WTC11 (cell line): Measurements from ENCODE around the gene RNASE11. TPM values are rescaled to one million over a fixed set of nuclear protein-coding genes. Genes with fewer than 3 reads are reported as not detected.

Experiments used
- ATAC-seq: fragments of 200-7000 bp; cut with Tn5 transposase; 2 replicates; pipeline ENCODE4 v1.10.0; 2021; ENCODE audit warnings: mild to moderate bottlenecking, moderate library complexity
- CTCF ChIA-PET: fragments of 300-600 bp; sonication (Branson Sonifier 250); formaldehyde crosslinking; loops from one replicate; lab custom pipeline; 2021; ENCODE audit warnings: antibody characterized with exemption; lab: Charles Lee
- POLR2A ChIA-PET: fragments of 350-600 bp; sonication (Branson Sonifier 250); formaldehyde crosslinking; loops from one replicate; lab custom pipeline; 2021; ENCODE audit warnings: antibody characterized with exemption; lab: Charles Lee
- DNase-seq: peaks from one replicate; pipeline ENCODE4 v3.0.0; 2021; ENCODE audit warnings: low spot score
- H3K27ac Mint-ChIP-seq: 2 replicates; pipeline ENCODE4 v1.8.0; 2021; ENCODE audit warnings: mixed read lengths
- H3K27me3 Mint-ChIP-seq: 2 replicates; pipeline ENCODE4 v1.8.0; 2021; ENCODE audit warnings: low read depth, mild to moderate bottlenecking, moderate library complexity, mixed read lengths
- H3K36me3 Mint-ChIP-seq: 2 replicates; pipeline ENCODE4 v1.8.0; 2021; ENCODE audit warnings: mixed read lengths
- H3K4me1 Mint-ChIP-seq: 2 replicates; pipeline ENCODE4 v1.8.0; 2022; ENCODE audit warnings: mixed read lengths
- H3K4me3 Mint-ChIP-seq: 2 replicates; pipeline ENCODE4 v1.8.0; 2021; ENCODE audit warnings: mild to moderate bottlenecking, moderate library complexity, mixed read lengths
- H3K9me3 Mint-ChIP-seq: 2 replicates; pipeline ENCODE4 v1.8.0; 2021; ENCODE audit warnings: mixed read lengths
- CDX4 ChIP-seq: fragments of 250-450 bp; sonication (Bioruptor Pico); IDR thresholded peaks from 2 replicates; pipeline ENCODE4 v1.9.0; 2021; ENCODE audit warnings: moderate library complexity, mild to moderate bottlenecking, inconsistent platforms, borderline replicate concordance
- ERG ChIP-seq: fragments of 250-450 bp; sonication (Bioruptor Pico); IDR thresholded peaks from 2 replicates; pipeline ENCODE4 v1.8.0; 2021; ENCODE audit warnings: mild to moderate bottlenecking
- ETV6 ChIP-seq: sonication (generic); formaldehyde crosslinking; IDR thresholded peaks from 2 replicates; pipeline ENCODE4 v1.8.1; 2022; ENCODE audit warnings: mild to moderate bottlenecking, missing genetic modification reagents
- GTF2I ChIP-seq: fragments of 250-450 bp; sonication (Bioruptor Pico); conservative IDR thresholded peaks from 2 replicates; pipeline ENCODE4 v1.4.0; 2021; ENCODE audit warnings: mild to moderate bottlenecking
- HMGA2 ChIP-seq: fragments of 250-450 bp; sonication (Bioruptor Pico); IDR thresholded peaks from 2 replicates; pipeline ENCODE4 v1.4.0; 2021; ENCODE audit warnings: mild to moderate bottlenecking, moderate library complexity
- JAZF1 ChIP-seq: fragments of 250-450 bp; sonication (Bioruptor Pico); IDR thresholded peaks from 2 replicates; pipeline ENCODE4 v1.9.0; 2021; ENCODE audit warnings: moderate library complexity, mild to moderate bottlenecking, inconsistent platforms
- JUN ChIP-seq: sonication (generic); formaldehyde crosslinking; IDR thresholded peaks from 2 replicates; pipeline ENCODE4 v1.8.0; 2023; ENCODE audit warnings: mild to moderate bottlenecking, missing genetic modification reagents
- NFATC4 ChIP-seq: fragments of 250-450 bp; sonication (Bioruptor Pico); IDR thresholded peaks from 2 replicates; pipeline ENCODE4 v1.9.0; 2021; ENCODE audit warnings: mild to moderate bottlenecking
- NR3C1 ChIP-seq: sonication (generic); formaldehyde crosslinking; conservative IDR thresholded peaks from 2 replicates; pipeline ENCODE4 v1.8.1; 2023; ENCODE audit warnings: low read depth, mild to moderate bottlenecking, missing genetic modification reagents
- OVOL2 ChIP-seq: fragments of 250-450 bp; sonication (Bioruptor Pico); IDR thresholded peaks from 2 replicates; pipeline ENCODE4 v1.9.0; 2021; ENCODE audit warnings: mild to moderate bottlenecking, borderline replicate concordance
- PREB ChIP-seq: sonication (generic); formaldehyde crosslinking; IDR thresholded peaks from 2 replicates; pipeline ENCODE4 v1.8.1; 2022; ENCODE audit warnings: mild to moderate bottlenecking, missing genetic modification reagents, moderate library complexity, borderline replicate concordance
- RORB ChIP-seq: fragments of 250-450 bp; sonication (Bioruptor Pico); IDR thresholded peaks from 2 replicates; pipeline ENCODE4 v1.9.0; 2021; ENCODE audit warnings: mild to moderate bottlenecking
- SMAD3 ChIP-seq: sonication (generic); formaldehyde crosslinking; IDR thresholded peaks from 2 replicates; pipeline ENCODE4 v1.8.0; 2022; ENCODE audit warnings: missing genetic modification reagents, mild to moderate bottlenecking, borderline replicate concordance
- SP1 ChIP-seq: sonication (generic); formaldehyde crosslinking; conservative IDR thresholded peaks from 2 replicates; pipeline ENCODE4 v1.8.1; 2022; ENCODE audit warnings: missing genetic modification reagents
- TEAD4 ChIP-seq: sonication (generic); formaldehyde crosslinking; IDR thresholded peaks from 2 replicates; pipeline ENCODE4 v1.8.0; 2022; ENCODE audit warnings: mild to moderate bottlenecking, missing genetic modification reagents
- ZNF512 ChIP-seq: sonication (generic); formaldehyde crosslinking; IDR thresholded peaks from 2 replicates; pipeline ENCODE4 v1.8.1; 2022; ENCODE audit warnings: missing genetic modification reagents, borderline replicate concordance
- total RNA-seq: library from RNA; stranded (reverse); gene quantifications from 3 replicates; pipeline ENCODE4 v1.2.3, GENCODE V29; 2021
- TF ChIP-seq, protein P1 (sequence below): sonication (generic); formaldehyde crosslinking; IDR thresholded peaks from 2 replicates; pipeline ENCODE4 v1.8.1; 2022; ENCODE audit warnings: low read depth, missing genetic modification reagents, borderline replicate concordance
- TF ChIP-seq, protein P2 (sequence below): sonication (generic); formaldehyde crosslinking; IDR thresholded peaks from 2 replicates; pipeline ENCODE4 v1.8.0; 2023; ENCODE audit warnings: missing genetic modification reagents
- TF ChIP-seq, protein P3 (sequence below): sonication (generic); formaldehyde crosslinking; IDR thresholded peaks from 2 replicates; pipeline ENCODE4 v1.8.1; 2023; ENCODE audit warnings: mild to moderate bottlenecking, missing genetic modification reagents, moderate library complexity
- TF ChIP-seq, protein P4 (sequence below): sonication (generic); formaldehyde crosslinking; IDR thresholded peaks from 2 replicates; pipeline ENCODE4 v1.8.1; 2023; ENCODE audit warnings: mild to moderate bottlenecking, moderate library complexity, missing genetic modification reagents

RNASE11 gene
- total RNA-seq, 1 experiment from 2014 or later = not detected

- ATAC-seq = no peak
- H3K4me3 Mint-ChIP-seq = no peak overlapping the region
- no peaks in the 10 kb centered on the region for H3K27me3 Mint-ChIP-seq
- TF ChIP-seq SP1 (CRISPR knock-in tag) (no peak), RORB (CRISPR knock-in tag) (no peak), GTF2I (CRISPR knock-in tag) (no peak), JUN (CRISPR knock-in tag) (no peak), SMAD3 (CRISPR knock-in tag) (no peak), ERG (no peak), TEAD4 (CRISPR knock-in tag) (no peak), NFATC4 (CRISPR knock-in tag) (no peak)
- TF ChIP-seq, protein P1, sequence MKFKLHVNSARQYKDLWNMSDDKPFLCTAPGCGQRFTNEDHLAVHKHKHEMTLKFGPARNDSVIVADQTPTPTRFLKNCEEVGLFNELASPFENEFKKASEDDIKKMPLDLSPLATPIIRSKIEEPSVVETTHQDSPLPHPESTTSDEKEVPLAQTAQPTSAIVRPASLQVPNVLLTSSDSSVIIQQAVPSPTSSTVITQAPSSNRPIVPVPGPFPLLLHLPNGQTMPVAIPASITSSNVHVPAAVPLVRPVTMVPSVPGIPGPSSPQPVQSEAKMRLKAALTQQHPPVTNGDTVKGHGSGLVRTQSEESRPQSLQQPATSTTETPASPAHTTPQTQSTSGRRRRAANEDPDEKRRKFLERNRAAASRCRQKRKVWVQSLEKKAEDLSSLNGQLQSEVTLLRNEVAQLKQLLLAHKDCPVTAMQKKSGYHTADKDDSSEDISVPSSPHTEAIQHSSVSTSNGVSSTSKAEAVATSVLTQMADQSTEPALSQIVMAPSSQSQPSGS (CRISPR knock-in tag) = no peak
- TF ChIP-seq, protein P2, sequence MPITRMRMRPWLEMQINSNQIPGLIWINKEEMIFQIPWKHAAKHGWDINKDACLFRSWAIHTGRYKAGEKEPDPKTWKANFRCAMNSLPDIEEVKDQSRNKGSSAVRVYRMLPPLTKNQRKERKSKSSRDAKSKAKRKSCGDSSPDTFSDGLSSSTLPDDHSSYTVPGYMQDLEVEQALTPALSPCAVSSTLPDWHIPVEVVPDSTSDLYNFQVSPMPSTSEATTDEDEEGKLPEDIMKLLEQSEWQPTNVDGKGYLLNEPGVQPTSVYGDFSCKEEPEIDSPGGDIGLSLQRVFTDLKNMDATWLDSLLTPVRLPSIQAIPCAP (CRISPR knock-in tag) = no peak
- CTCF ChIA-PET = interaction anchor here (1.2 kb wide), 1 partner anchor 60 kb away, joined by 4 read pairs; no protein-coding TSS in a partner anchor
- no peak for DNase-seq
- H3K27ac Mint-ChIP-seq = no peak overlapping the region
- H3K9me3 Mint-ChIP-seq = no peaks in the 10 kb centered on the region
- POLR2A ChIA-PET = no interaction called here
- H3K4me1 Mint-ChIP-seq = peaks cover 14% of the 10 kb centered on the region
- no peaks in the 10 kb centered on the region for H3K36me3 Mint-ChIP-seq
Measured at GRCh38 chr14:20602583-20602982, 14.8 kb upstream of the RNASE11 start.

DNA sequence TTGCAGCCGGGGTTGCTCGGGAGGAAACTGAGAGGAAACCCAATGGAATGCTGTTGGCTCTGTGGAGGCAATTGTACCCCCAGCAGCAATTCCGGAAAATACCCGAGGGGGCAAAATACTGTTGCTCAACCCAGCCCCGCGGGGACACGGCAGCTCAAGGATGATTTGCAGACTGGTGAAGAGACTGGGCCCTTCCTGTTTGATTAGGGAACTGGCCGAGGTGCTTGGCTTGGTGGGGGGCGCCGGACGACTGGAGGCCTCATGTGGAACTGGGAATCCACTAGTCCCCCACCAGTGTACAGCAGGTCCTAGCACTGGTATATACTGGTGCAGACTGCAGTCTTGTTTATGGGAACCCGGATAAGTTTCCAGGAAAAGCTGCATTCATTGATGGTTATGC is 13.7 kb upstream of the RNASE11 start:
- ChIA-PET POLR2A (no interaction called here), CTCF (interaction anchor here (1.2 to 2.6 kb wide), 2 partner anchors 61 to 186 kb away, joined by 4 to 8 read pairs; no protein-coding TSS in a partner anchor)
- TF ChIP-seq CDX4 (CRISPR knock-in tag) (no peak), PREB (no peak), ETV6 (CRISPR knock-in tag) (no peak), ERG (no peak), JAZF1 (CRISPR knock-in tag) (no peak), NFATC4 (CRISPR knock-in tag) (no peak), OVOL2 (CRISPR knock-in tag) (no peak), HMGA2 (CRISPR knock-in tag) (no peak), NR3C1 (CRISPR knock-in tag) (no peak), ZNF512 (no peak), JUN (CRISPR knock-in tag) (no peak)
- TF ChIP-seq, protein P1 (CRISPR knock-in tag) = no peak
- TF ChIP-seq, protein P3, sequence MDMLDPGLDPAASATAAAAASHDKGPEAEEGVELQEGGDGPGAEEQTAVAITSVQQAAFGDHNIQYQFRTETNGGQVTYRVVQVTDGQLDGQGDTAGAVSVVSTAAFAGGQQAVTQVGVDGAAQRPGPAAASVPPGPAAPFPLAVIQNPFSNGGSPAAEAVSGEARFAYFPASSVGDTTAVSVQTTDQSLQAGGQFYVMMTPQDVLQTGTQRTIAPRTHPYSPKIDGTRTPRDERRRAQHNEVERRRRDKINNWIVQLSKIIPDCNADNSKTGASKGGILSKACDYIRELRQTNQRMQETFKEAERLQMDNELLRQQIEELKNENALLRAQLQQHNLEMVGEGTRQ (CRISPR knock-in tag) = no peak
- TF ChIP-seq, protein P4, sequence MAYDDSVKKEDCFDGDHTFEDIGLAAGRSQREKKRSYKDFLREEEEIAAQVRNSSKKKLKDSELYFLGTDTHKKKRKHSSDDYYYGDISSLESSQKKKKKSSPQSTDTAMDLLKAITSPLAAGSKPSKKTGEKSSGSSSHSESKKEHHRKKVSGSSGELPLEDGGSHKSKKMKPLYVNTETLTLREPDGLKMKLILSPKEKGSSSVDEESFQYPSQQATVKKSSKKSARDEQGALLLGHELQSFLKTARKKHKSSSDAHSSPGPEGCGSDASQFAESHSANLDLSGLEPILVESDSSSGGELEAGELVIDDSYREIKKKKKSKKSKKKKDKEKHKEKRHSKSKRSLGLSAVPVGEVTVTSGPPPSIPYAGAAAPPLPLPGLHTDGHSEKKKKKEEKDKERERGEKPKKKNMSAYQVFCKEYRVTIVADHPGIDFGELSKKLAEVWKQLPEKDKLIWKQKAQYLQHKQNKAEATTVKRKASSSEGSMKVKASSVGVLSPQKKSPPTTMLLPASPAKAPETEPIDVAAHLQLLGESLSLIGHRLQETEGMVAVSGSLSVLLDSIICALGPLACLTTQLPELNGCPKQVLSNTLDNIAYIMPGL (CRISPR knock-in tag) = no peak
- no peaks in the 10 kb centered on the region for H3K36me3 Mint-ChIP-seq
- ATAC-seq = no peak
- peaks cover 7% of the 10 kb centered on the region for H3K4me1 Mint-ChIP-seq
- no peak for DNase-seq
- no peaks in the 10 kb centered on the region for H3K9me3 Mint-ChIP-seq
- no peak overlapping the region for H3K27ac Mint-ChIP-seq
- H3K27me3 Mint-ChIP-seq = no peaks in the 10 kb centered on the region
- H3K4me3 Mint-ChIP-seq = no peak overlapping the region
